NB4 (cell line): ENCODE results near the gene PTPRK.
A peak's percentile ranks its signal among the peaks of the same experiment; 100 is the strongest.

Experiments used
- DNase-seq: peaks from one replicate; pipeline ENCODE4 v3.0.0; 2010; ENCODE audit warnings: low read depth
- H3K4me3 ChIP-seq: one replicate; pipeline ENCODE4 v1.5.1; 2011; ENCODE audit warnings: mild to moderate bottlenecking, low read depth, low read length, moderate library complexity
- CTCF ChIP-seq: IDR thresholded peaks from one replicate; pipeline ENCODE4 v1.5.1; 2012; ENCODE audit warnings: low read depth, low read length
- MAX ChIP-seq: IDR thresholded peaks from 2 replicates; pipeline ENCODE4 v1.6.1; 2011; ENCODE audit warnings: low read depth, low read length
- MYC ChIP-seq: IDR thresholded peaks from 2 replicates; pipeline ENCODE4 v1.6.1; 2011; ENCODE audit warnings: low read depth, low read length
- POLR2A ChIP-seq: IDR thresholded peaks from 2 replicates; pipeline ENCODE4 v1.6.1; 2011; ENCODE audit warnings: mild to moderate bottlenecking; ENCODE audit not compliant: insufficient read length; ENCODE audit errors: extremely low read depth

PTPRK gene

GRCh38 chr6:128282961-128283360, 237.4 kb downstream of the PTPRK start:
- no peak overlapping the region for H3K4me3 ChIP-seq
- no peak for TF ChIP-seq MAX
- TF ChIP-seq MYC, result no peak
- TF ChIP-seq CTCF, result no peak
- no peak for TF ChIP-seq POLR2A
- DNase-seq, result peak; percentile 6

GRCh38 chr6:128280960-128281359, 239.4 kb downstream of the PTPRK start:
- no peak overlapping the region for H3K4me3 ChIP-seq
- TF ChIP-seq MYC, result no peak
- TF ChIP-seq MAX, result no peak
- TF ChIP-seq CTCF, result no peak
- TF ChIP-seq POLR2A, result no peak
- no peak for DNase-seq

- TF ChIP-seq MAX (no peak), POLR2A (no peak), MYC (no peak), CTCF (no peak)
- DNase-seq, result no peak
- H3K4me3 ChIP-seq, result no peak overlapping the region
Measured at GRCh38 chr6:128280066-128280465, 240.3 kb downstream of the PTPRK start.

- no peak for TF ChIP-seq MAX
- no peak for TF ChIP-seq POLR2A
- no peak for TF ChIP-seq CTCF
- TF ChIP-seq MYC, result no peak
- H3K4me3 ChIP-seq, result no peak overlapping the region
- DNase-seq, result no peak
Measured at GRCh38 chr6:128278836-128279235, 241.6 kb downstream of the PTPRK start.

- DNase-seq, result no peak
- TF ChIP-seq MAX, result no peak
- no peak for TF ChIP-seq MYC
- TF ChIP-seq POLR2A, result no peak
- TF ChIP-seq CTCF, result no peak
Measured at GRCh38 chr6:128277379-128277778, 243.0 kb downstream of the PTPRK start.

GRCh38 chr6:128276311-128276710, 244.1 kb downstream of the PTPRK start:
- TF ChIP-seq MYC, result no peak
- TF ChIP-seq MAX, result no peak
- no peak for DNase-seq
- H3K4me3 ChIP-seq, result no peak overlapping the region

More at GRCh38 chr6:128277379-128277778, 243.0 kb downstream of the PTPRK start:
- no peak overlapping the region for H3K4me3 ChIP-seq
